Vagina (tissue), 2 donors: ENCODE results near the gene ACOXL.

ENCODE experiments used
- POLR2A ChIP-seq, 2 donors: fragments of 450-650 bp; IDR thresholded peaks; one replicate each; pipeline ENCODE4 v1.6.1; 2017; ENCODE audit warnings: antibody characterized with exemption in 2 of 2, mild to moderate bottlenecking in 2 of 2, moderate library complexity in 2 of 2
- POLR2AphosphoS5 ChIP-seq, 2 donors: sonication (generic); formaldehyde crosslinking; IDR thresholded peaks; one replicate each; pipeline ENCODE4 v1.9.0; 2017; ENCODE audit warnings: antibody characterized with exemption in 2 of 2, mild to moderate bottlenecking in 2 of 2, low read depth in 1 of 2; ENCODE audit not compliant: insufficient read depth in 1 of 2

GRCh38 chr2:110853516-110853915 lies 121.1 kb downstream of the ACOXL start:
- no peak for TF ChIP-seq POLR2A (IDR thresholded peaks at IDR 0.05)
- no peak for TF ChIP-seq POLR2AphosphoS5 (IDR thresholded peaks at IDR 0.05; ENCODE audit: insufficient read depth in 1 of 2, low read depth in 1 of 2)
